ENCODE measurements around the gene PCSK2.

DNA sequence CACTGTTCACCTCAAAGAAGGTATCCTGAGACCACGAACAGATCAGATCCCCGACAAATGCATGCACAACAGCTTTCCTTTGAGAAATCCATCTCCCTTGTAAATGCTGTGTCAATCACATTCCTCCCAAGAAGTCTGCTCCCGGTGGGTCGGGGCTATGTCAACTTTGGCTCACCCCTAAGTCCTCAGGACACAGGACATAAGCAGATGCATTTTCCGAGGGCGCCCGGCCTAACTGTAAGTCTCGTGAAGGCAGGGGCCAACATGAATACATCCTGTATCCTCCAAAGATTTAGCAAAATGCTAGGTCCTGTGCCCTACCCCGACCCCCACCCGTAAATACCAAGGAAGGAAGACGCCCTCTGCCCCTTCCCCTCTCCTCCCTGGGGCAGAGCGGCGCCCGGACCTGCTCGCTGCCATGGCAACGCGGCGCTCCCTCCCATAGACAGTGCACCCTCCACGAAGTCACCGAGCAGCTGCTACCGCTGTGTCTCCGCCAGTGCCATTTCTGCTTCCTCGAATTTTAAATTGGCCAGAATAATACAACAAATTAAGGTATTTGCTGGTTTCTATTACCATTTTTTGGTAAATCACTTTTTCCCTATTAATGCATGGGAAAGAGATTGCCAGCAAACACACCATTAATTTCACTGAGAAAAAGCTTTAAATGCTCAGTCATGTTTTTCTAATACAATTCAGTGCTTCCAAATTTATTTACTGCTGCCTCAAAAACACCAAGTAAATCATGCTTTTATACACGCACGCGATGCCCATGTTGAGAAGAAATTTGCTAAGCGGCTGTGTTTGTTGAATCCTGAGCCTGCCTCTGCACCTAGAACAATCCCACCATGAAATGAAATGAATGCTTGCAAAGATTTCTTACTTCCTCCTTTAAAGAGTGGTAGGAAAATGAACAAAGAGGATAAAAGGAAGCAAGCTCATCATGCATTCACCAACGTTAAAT is 100.6 kb downstream of the PCSK2 start:
- TF ChIP-seq POLR2A (IDR thresholded peaks at IDR 0.05): no peak
- no peak for TF ChIP-seq CTCF (IDR thresholded peaks at IDR 0.05)
